Nephron (organoid): Measurements from ENCODE around the gene PLIN5.

ENCODE experiments used
- H3K27ac Mint-ChIP-seq, 3 experiments: 2 replicates each; pipeline ENCODE4 v1.8.0; 2020; ENCODE audit warnings: mixed read lengths in 3 of 3, mild to moderate bottlenecking in 2 of 3, moderate library complexity in 1 of 3
- H3K27me3 Mint-ChIP-seq: 2 replicates; pipeline ENCODE4 v1.8.0; 2021; ENCODE audit warnings: low read depth, mild to moderate bottlenecking, moderate library complexity, mixed read lengths
- H3K36me3 Mint-ChIP-seq: 2 replicates; pipeline ENCODE4 v1.8.0; 2020; ENCODE audit warnings: low read depth, mixed read lengths
- H3K4me1 Mint-ChIP-seq: 2 replicates; pipeline ENCODE4 v1.8.0; 2020; ENCODE audit warnings: mixed read lengths
- H3K4me3 Mint-ChIP-seq, 3 experiments: 2 replicates each; pipeline ENCODE4 v1.8.0; 2020; ENCODE audit warnings: mild to moderate bottlenecking in 3 of 3, mixed read lengths in 3 of 3, moderate library complexity in 2 of 3
- H3K9me3 Mint-ChIP-seq: 2 replicates; pipeline ENCODE4 v1.8.0; 2020; ENCODE audit warnings: mixed read lengths
- TF ChIP-seq, protein P1 (sequence below), 3 experiments: fragments of 200-600 bp; sonication (generic); IDR thresholded peaks; one replicate each; pipeline ENCODE4 v1.5.0; 2021; ENCODE audit warnings: antibody characterized with exemption in 3 of 3; ENCODE audit not compliant: unreplicated experiment in 3 of 3

PLIN5 gene

DNA sequence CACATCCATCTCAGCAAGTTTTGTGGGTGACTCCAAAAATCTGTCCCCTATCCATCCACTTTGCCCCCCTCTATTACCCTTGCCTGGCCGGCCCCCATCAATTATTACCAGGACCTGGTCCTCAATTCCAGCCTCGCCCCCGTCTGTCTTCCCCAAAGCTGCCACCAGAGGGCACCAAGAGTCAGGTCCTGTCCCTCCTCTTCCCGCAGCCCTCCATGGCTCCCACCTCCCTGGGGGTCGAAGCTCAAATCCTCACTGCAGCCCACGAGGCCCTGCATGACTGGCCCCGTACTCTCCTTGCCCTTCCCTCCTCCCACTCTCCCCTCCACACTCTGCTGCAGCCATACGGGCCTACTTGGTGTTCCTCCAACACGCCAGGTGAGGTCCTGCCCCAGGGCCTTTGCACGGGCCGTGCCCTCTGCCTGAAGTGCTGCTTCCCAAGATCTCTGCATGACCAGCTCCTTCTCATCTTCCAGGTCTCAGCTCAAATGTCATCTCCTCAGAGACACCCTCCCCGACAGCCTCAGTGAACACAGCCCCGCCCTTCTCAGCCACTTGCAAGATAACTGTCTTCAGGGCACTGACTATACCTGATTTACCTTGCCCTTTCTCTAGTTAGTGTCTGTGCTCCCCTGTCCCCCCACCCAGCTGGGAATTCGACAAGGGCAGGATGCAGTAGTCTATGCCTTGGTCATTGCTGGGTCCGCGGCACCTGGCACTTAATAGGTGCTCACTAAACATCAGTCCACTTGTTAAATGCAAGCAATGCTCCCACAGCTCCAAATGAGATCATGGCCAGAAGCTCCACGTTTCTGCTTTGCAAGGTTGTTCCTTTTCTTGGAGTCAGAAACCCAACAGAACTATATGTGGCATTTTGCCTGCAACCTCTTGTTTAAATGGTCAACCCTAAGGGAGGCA, 41.3 kb upstream of the PLIN5 start:
- Mint-ChIP-seq H3K4me3 (peak overlapping the region in 1 of 3 experiments; percentile 13), H3K4me1 (peaks cover 27% of the 10 kb centered on the region), H3K27ac (peak overlapping the region; percentile 31 to 84 (median 75)), H3K36me3 (no peaks in the 10 kb centered on the region), H3K27me3 (peaks cover 12% of the 10 kb centered on the region), H3K9me3 (no peaks in the 10 kb centered on the region)
- TF ChIP-seq, protein P1, sequence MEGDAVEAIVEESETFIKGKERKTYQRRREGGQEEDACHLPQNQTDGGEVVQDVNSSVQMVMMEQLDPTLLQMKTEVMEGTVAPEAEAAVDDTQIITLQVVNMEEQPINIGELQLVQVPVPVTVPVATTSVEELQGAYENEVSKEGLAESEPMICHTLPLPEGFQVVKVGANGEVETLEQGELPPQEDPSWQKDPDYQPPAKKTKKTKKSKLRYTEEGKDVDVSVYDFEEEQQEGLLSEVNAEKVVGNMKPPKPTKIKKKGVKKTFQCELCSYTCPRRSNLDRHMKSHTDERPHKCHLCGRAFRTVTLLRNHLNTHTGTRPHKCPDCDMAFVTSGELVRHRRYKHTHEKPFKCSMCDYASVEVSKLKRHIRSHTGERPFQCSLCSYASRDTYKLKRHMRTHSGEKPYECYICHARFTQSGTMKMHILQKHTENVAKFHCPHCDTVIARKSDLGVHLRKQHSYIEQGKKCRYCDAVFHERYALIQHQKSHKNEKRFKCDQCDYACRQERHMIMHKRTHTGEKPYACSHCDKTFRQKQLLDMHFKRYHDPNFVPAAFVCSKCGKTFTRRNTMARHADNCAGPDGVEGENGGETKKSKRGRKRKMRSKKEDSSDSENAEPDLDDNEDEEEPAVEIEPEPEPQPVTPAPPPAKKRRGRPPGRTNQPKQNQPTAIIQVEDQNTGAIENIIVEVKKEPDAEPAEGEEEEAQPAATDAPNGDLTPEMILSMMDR (IDR thresholded peaks at IDR 0.05; ENCODE audit: unreplicated experiment in 3 of 3), result peak; percentile 57 to 61 (median 58)

DNA sequence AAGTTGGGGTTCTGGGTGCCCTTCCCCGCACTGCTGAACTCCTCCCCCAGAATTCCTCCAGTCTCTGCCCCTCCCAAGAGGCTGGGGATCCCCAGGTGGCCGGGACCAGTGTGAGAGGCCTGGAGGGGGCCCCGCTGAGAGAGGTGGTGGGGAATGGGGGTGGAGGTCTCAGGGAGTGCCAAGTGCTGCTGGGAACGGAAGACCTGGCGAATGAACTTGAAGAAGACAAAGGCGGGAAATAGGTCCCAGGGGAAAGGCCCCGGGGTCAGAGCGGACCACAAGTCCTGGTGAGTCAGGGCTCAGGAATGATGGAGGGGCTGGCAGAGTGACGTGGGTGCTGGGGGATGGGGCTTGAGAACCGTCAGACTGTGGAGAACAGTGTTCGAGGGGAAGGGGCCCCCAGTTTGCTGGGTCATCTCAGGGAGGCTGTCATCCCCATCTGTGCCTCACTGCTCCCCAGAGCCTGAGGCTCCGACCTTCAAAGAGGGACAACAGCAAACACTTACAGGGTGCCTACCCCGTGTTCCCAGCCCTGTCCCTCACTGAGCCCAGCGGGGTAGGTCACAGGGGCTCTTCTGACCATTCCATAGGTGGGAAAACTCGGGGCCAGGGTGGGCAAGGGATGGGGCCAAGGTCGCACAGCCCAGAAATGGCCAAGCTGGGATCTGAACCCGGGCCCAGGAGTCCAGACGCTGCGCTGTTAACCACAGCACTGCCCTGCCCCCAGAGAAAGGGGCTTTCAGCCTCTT, 40.4 kb upstream of the PLIN5 start:
- TF ChIP-seq, protein P1 (IDR thresholded peaks at IDR 0.05; ENCODE audit: unreplicated experiment in 3 of 3), result no peak
- H3K4me3 Mint-ChIP-seq, result no peak overlapping the region
- no peaks in the 10 kb centered on the region for H3K36me3 Mint-ChIP-seq
- no peaks in the 10 kb centered on the region for H3K9me3 Mint-ChIP-seq
- H3K4me1 Mint-ChIP-seq, result peaks cover 34% of the 10 kb centered on the region
- H3K27ac Mint-ChIP-seq, result peak overlapping the region; percentile 75 to 84 (median 75)
- peaks cover 12% of the 10 kb centered on the region for H3K27me3 Mint-ChIP-seq

DNA sequence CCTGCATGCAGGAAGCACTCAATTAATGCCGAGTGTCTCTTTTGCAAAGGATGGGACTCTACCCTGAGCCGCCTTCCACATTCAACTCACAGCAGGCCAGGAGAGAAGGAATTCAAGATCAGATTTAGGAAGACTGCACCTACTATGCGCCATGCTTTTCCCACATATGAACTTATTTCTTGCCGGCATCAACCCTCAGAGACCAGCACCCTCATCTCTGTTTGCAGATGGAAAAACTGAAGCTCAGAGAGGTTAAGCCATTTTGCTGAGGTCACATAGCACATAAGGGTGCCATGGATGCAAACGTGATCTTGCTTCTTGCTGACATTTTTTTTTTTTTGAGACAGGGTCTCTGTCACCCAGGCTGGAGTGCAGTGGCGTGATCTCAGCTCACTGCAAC, 38.7 kb upstream of the PLIN5 start:
- no peak overlapping the region for H3K4me3 Mint-ChIP-seq
- TF ChIP-seq, protein P1 (IDR thresholded peaks at IDR 0.05; ENCODE audit: unreplicated experiment in 3 of 3), result no peak
- peaks cover 39% of the 10 kb centered on the region for H3K4me1 Mint-ChIP-seq
- H3K27ac Mint-ChIP-seq, result no peak overlapping the region
- H3K36me3 Mint-ChIP-seq, result no peaks in the 10 kb centered on the region
- H3K9me3 Mint-ChIP-seq, result no peaks in the 10 kb centered on the region
- H3K27me3 Mint-ChIP-seq, result peaks cover 6% of the 10 kb centered on the region

DNA sequence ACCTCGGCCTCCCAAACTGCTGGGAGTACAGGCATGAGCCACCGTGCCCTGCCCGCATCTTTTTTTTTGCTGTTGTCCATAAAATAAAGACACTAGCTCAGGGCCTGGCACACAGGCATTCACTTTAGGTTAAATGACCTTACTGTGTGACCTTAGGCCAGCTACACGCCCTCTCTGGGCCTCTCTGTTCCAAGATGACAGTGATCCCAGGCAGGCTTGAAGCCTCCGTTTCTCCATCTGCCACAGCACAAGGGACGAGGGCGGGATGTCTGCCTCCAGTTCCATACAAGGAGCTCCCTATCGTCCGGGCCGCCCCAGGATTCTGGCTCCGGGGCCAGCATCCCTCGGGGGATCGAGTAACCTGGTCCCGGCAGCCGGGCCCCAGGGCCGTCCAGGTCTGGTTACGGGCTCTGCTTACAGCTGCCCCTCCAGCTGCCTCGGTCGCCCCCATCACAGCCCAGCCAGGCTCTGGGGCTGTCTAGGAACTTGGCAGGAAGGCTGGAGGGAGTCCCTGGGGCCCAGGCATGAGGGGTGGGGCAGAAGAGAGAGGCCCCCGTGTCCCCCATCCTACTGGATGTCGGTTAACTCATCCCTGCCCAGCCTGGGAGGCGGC, 36.4 kb upstream of the PLIN5 start:
- no peaks in the 10 kb centered on the region for H3K9me3 Mint-ChIP-seq
- TF ChIP-seq, protein P1 (IDR thresholded peaks at IDR 0.05; ENCODE audit: unreplicated experiment in 3 of 3), result no peak

DNA sequence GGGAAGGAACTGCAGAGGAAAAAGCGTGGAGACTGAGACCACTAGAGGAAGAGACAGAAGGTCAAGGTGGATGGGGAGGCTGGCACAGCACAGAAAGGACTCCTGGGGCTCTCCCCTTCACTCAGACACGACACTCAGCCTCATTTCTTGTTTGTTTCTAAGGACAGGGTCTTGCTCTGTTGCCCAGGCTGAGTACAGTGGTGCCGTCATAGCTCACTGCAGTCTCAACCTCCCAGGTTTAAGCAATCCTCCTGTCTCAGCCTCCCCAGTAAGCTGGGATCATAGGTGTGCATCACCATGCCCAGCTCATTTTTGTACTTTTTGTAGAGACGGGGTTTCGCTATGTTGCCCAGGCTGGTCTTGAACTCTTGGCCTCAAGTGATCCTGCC, 35.9 kb upstream of the PLIN5 start:
- peaks cover 1% of the 10 kb centered on the region for H3K27me3 Mint-ChIP-seq
- H3K9me3 Mint-ChIP-seq, result no peaks in the 10 kb centered on the region
- TF ChIP-seq, protein P1 (IDR thresholded peaks at IDR 0.05; ENCODE audit: unreplicated experiment in 3 of 3), result no peak
- no peaks in the 10 kb centered on the region for H3K36me3 Mint-ChIP-seq
- peak overlapping the region in 1 of 3 experiments; percentile 24 for H3K4me3 Mint-ChIP-seq
- H3K4me1 Mint-ChIP-seq, result peaks cover 32% of the 10 kb centered on the region
- H3K27ac Mint-ChIP-seq, result peak overlapping the region; percentile 62 to 66 (median 64)

More for the DNA sequence above, 36.4 kb upstream of the PLIN5 start:
- Mint-ChIP-seq H3K36me3 (no peaks in the 10 kb centered on the region), H3K4me1 (peaks cover 37% of the 10 kb centered on the region), H3K27ac (peak overlapping the region; percentile 62 to 66 (median 64)), H3K27me3 (peaks cover 3% of the 10 kb centered on the region), H3K4me3 (peak overlapping the region in 1 of 3 experiments; percentile 22)
